GM12864 (cell line): Measurements from ENCODE around the gene OMA1.

Source experiments
- DNase-seq: peaks from one replicate; pipeline ENCODE4 v3.0.0-alpha.2; 2011; ENCODE audit warnings: low read depth
- H3K4me3 ChIP-seq: 2 replicates; pipeline ENCODE4 v1.5.1; 2011; ENCODE audit warnings: mild to moderate bottlenecking, low read depth, low read length, control low read depth
- TF ChIP-seq, protein P1 (sequence below): IDR thresholded peaks from 2 replicates; pipeline ENCODE4 v1.5.1; 2011; ENCODE audit warnings: low read depth, mild to moderate bottlenecking, moderate library complexity, low read length, control low read depth, inconsistent platforms; ENCODE audit errors: missing control alignments

OMA1 gene

DNA sequence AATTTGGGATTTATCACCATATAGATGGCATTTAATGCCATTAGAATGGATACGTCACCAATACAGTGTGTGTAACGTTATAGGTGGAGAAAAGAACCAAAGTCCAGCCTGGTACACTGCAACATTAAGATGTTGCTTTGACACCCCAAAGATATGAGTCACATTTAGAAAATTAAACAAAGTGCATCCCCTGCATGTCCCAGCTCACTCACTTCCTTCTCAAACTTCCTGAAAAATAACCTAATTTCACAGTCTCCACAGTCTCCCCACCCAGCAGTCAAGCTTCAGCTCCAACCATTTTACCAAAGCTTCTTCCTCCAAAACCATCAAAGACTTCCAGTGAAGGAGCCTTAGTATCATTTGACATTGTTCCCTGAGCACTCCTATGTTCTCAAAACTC is 111.9 kb downstream of the OMA1 start:
- H3K4me3 ChIP-seq: no peak overlapping the region
- TF ChIP-seq, protein P1, sequence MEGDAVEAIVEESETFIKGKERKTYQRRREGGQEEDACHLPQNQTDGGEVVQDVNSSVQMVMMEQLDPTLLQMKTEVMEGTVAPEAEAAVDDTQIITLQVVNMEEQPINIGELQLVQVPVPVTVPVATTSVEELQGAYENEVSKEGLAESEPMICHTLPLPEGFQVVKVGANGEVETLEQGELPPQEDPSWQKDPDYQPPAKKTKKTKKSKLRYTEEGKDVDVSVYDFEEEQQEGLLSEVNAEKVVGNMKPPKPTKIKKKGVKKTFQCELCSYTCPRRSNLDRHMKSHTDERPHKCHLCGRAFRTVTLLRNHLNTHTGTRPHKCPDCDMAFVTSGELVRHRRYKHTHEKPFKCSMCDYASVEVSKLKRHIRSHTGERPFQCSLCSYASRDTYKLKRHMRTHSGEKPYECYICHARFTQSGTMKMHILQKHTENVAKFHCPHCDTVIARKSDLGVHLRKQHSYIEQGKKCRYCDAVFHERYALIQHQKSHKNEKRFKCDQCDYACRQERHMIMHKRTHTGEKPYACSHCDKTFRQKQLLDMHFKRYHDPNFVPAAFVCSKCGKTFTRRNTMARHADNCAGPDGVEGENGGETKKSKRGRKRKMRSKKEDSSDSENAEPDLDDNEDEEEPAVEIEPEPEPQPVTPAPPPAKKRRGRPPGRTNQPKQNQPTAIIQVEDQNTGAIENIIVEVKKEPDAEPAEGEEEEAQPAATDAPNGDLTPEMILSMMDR: no peak

DNA sequence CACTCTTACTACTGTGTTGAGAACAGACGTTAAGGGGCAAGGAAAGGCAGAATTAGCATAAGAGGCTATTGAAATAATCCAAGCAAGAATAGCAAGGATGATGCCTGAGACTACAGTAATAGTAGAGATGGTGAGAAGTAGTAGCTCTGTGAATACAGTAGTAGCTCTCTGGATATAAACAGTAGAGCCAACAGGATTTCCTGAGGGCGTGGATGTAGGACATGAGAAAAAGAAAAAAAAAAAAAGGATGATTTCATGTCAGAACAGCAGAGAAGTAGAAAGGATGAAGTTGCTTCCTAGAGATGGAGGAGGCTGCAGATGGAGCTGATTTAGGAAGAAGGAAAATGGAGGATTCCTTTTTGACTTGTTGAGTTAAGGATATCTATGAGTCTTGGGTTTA is 112.3 kb downstream of the OMA1 start:
- no peak overlapping the region for H3K4me3 ChIP-seq
- DNase-seq: no peak
- TF ChIP-seq, protein P1: no peak

More for the DNA sequence above, 111.9 kb downstream of the OMA1 start:
- DNase-seq: no peak

DNA sequence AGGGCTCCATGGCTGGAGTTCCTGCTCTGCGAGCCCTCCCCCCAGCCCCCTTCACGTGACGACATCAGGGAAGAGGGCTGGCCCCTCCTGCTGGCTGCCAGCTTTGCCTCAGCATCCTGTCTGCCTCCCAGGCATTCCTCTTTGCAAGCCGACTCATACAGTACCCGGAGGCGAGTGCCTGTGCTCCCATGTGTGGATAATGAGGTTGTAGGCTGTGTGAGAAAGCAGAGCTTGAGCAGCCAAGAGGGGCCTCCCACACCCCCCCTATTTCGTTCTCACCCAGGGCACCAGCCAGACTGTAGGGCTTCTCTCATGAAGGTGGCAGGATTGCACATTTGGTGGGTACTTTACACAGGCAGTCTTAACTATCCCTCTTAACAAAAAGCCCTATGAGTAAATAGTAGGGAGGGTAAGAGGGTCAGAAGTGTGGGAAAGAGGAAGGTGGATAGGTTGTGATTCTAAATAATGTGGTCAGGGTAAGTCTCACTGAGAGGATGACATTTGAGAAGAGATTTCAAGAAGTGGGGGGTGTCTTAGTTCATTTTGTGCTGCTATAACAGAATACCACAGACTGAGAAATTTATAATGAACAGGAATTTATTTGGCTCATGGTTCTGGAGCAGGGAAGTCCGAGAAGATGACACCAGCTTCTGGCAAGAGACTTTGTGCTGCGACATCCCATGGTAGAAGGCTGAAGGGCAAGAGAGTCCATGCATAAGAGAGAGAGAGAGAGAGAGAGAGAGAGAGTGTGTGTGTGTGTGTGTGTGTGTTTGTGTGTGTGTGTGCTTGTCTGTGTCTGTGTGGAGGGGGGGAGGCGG is 113.5 kb downstream of the OMA1 start:
- no peak overlapping the region for H3K4me3 ChIP-seq
- DNase-seq: no peak
- TF ChIP-seq, protein P1: no peak

DNA sequence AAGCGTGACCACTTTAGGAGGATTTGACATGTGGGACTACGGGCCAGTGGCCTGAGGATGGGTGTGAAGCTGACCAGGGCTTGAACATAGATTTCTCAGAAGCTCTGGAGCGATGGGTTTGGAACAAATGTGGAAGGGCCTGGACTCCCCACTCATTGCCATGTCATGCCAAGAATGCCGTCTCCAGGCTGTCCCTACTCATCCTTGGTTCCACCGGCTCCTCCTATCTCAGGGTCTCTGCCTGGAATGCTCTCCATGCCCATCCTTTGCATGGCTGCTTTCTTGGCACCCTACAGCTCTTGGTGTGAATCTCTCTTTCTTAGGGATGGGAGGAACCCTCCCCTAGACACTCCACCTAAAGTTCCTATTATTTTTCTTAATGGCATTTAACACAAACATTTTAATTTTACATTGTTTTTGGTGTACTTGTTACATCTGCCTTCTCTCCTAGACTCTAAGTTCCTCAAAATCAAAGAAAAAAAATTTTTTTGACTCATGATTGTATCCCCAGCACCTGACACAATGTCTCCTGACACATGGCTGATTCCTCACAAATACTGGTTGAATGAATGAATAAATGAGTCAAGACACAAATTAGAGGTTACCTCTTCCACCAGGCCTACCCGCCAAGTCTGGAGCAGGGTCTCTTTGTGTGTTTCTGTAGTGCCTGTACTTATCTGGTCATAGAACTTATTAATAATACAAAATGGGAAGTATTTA is 114.5 kb downstream of the OMA1 start:
- TF ChIP-seq, protein P1: no peak
- no peak for DNase-seq
- H3K4me3 ChIP-seq: no peak overlapping the region
